AG04449 (cell line): Measurements from ENCODE around the gene MTMR12.

Experiments used
- CTCF ChIA-PET: fragments of 350-600 bp; formaldehyde crosslinking; extraction: SDS; loops from one replicate; lab custom pipeline; 2021; ENCODE audit warnings: antibody characterized with exemption; lab: Yijun Ruan, JAX
- POLR2A ChIA-PET: fragments of 400-600, 350-600 bp; formaldehyde crosslinking; extraction: SDS; loops from one replicate; lab custom pipeline; 2020; ENCODE audit warnings: antibody characterized with exemption, inconsistent platforms; lab: Yijun Ruan, JAX
- DNase-seq: peaks from one replicate; pipeline ENCODE4 v3.0.0-alpha.2; 2010; ENCODE audit warnings: low read depth, low spot score
- H3K4me3 ChIP-seq: 2 replicates; pipeline ENCODE4 v1.5.1; 2011; ENCODE audit warnings: low read depth, mild to moderate bottlenecking, control low read depth, low read length
- CTCF ChIP-seq: IDR thresholded peaks from one replicate; pipeline ENCODE4 v1.5.1; 2011; ENCODE audit warnings: mild to moderate bottlenecking, moderate library complexity, low read length, control low read depth, inconsistent platforms; ENCODE audit not compliant: insufficient read depth; ENCODE audit errors: missing control alignments

Gene MTMR12

GRCh38 chr5:32339878-32340277 is 27.1 kb upstream of the MTMR12 start:
- H3K4me3 ChIP-seq, result no peak overlapping the region
- no peak for DNase-seq
- ChIA-PET POLR2A (no interaction called here), CTCF (interaction anchor here (1.7 to 8.2 kb wide), 2 partner anchors 10 to 108 kb away, joined by 4 to 68 read pairs; no protein-coding TSS in a partner anchor)
- TF ChIP-seq CTCF, result no peak

- POLR2A ChIA-PET, result no interaction called here
- DNase-seq, result no peak
- TF ChIP-seq CTCF, result no peak
- no peak overlapping the region for H3K4me3 ChIP-seq
- CTCF ChIA-PET, result interaction anchor here (1.7 to 8.2 kb wide), 2 partner anchors 9 to 107 kb away, joined by 4 to 68 read pairs; no protein-coding TSS in a partner anchor
Measured at GRCh38 chr5:32339198-32339597, 26.5 kb upstream of the MTMR12 start.

- H3K4me3 ChIP-seq, result no peak overlapping the region
- ChIA-PET POLR2A (no interaction called here), CTCF (interaction anchor here (5.9 kb wide), 1 partner anchor 100 kb away, joined by 193 read pairs; no protein-coding TSS in a partner anchor)
- DNase-seq, result no peak
- TF ChIP-seq CTCF, result no peak
Measured at GRCh38 chr5:32332966-32333365, 20.2 kb upstream of the MTMR12 start.

- POLR2A ChIA-PET, result no interaction called here
- no peak overlapping the region for H3K4me3 ChIP-seq
- CTCF ChIA-PET, result interaction anchor here (3.9 to 5.9 kb wide), 3 partner anchors 9 to 99 kb away, joined by 35 to 193 read pairs (median 68); no protein-coding TSS in a partner anchor
- no peak for TF ChIP-seq CTCF
- no peak for DNase-seq
Measured at GRCh38 chr5:32332361-32332760, 19.6 kb upstream of the MTMR12 start.

GRCh38 chr5:32331935-32332274 is 19.2 kb upstream of the MTMR12 start:
- ChIA-PET CTCF (interaction anchor here (1.3 to 5.9 kb wide), 4 partner anchors 10 to 99 kb away, joined by 4 to 193 read pairs (median 52); no protein-coding TSS in a partner anchor), POLR2A (no interaction called here)
- TF ChIP-seq CTCF, result no peak
- H3K4me3 ChIP-seq, result no peak overlapping the region
- no peak for DNase-seq

- TF ChIP-seq CTCF, result no peak
- DNase-seq, result no peak
- no peak overlapping the region for H3K4me3 ChIP-seq
- CTCF ChIA-PET, result interaction anchor here (0.7 to 5.9 kb wide), 7 partner anchors 10 to 504 kb away, joined by 3 to 193 read pairs (median 10); no protein-coding TSS in a partner anchor
- POLR2A ChIA-PET, result no interaction called here
Measured at GRCh38 chr5:32331217-32331934, 18.6 kb upstream of the MTMR12 start.
